HEK293 (cell line): ENCODE data around the gene KIRREL1.

Source experiments
- GFI1B ChIP-seq: fragments of 450-650 bp; formaldehyde crosslinking; IDR thresholded peaks from 2 replicates; pipeline ENCODE4 v1.5.1; 2016; ENCODE audit warnings: missing biosample characterization, missing genetic modification characterization
- KLF1 ChIP-seq: fragments of 450-650 bp; formaldehyde crosslinking; IDR thresholded peaks from 2 replicates; pipeline ENCODE4 v1.5.1; 2016; ENCODE audit warnings: missing biosample characterization, missing genetic modification characterization
- ZNF175 ChIP-seq: fragments of 450-650 bp; formaldehyde crosslinking; IDR thresholded peaks from 2 replicates; pipeline ENCODE4 v1.5.1; 2016; ENCODE audit warnings: missing biosample characterization, missing genetic modification characterization
- TF ChIP-seq, protein P1 (sequence below): sonication (generic); formaldehyde crosslinking; IDR thresholded peaks from 2 replicates; pipeline ENCODE4 v1.8.1; 2022; ENCODE audit warnings: mild to moderate bottlenecking, moderate library complexity, missing genetic modification reagents
- TF ChIP-seq, protein P2 (sequence below): fragments of 450-650 bp; formaldehyde crosslinking; IDR thresholded peaks from 2 replicates; pipeline ENCODE4 v1.5.1; 2016; ENCODE audit warnings: missing biosample characterization, missing genetic modification characterization
- TF ChIP-seq, protein P3 (sequence below): fragments of 450-650 bp; formaldehyde crosslinking; conservative IDR thresholded peaks from 2 replicates; pipeline ENCODE4 v1.5.1; 2016; ENCODE audit warnings: low read depth, missing biosample characterization, missing genetic modification characterization

DNA sequence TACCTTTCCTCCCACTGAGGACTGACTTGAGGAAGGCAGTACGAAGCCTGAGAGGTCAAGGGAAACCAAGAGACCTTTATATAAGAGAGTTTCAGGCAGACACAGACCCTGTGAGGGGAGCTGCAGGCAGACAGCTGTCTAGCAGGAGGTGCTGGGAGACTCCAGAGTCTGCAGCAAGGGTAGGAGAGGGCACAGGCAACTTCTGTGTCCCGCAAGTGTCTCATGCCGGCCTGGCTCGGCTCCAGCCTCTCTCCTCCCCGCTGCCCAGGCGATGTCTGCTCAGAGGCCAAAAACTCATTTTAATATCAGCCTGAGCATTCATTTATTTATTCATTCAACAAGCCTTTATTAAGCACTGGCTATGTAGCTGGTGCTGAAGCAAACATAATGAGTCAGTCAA is 83.0 kb downstream of the KIRREL1 start:
- TF ChIP-seq KLF1 (tag by site-specific recombination), result no peak
- no peak for TF ChIP-seq GFI1B (tag by site-specific recombination)
- TF ChIP-seq, protein P1, sequence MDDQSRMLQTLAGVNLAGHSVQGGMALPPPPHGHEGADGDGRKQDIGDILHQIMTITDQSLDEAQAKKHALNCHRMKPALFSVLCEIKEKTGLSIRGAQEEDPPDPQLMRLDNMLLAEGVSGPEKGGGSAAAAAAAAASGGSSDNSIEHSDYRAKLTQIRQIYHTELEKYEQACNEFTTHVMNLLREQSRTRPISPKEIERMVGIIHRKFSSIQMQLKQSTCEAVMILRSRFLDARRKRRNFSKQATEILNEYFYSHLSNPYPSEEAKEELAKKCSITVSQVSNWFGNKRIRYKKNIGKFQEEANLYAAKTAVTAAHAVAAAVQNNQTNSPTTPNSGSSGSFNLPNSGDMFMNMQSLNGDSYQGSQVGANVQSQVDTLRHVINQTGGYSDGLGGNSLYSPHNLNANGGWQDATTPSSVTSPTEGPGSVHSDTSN (CRISPR knock-in tag), result no peak
- no peak for TF ChIP-seq ZNF175 (tag by site-specific recombination)
- TF ChIP-seq, protein P2, sequence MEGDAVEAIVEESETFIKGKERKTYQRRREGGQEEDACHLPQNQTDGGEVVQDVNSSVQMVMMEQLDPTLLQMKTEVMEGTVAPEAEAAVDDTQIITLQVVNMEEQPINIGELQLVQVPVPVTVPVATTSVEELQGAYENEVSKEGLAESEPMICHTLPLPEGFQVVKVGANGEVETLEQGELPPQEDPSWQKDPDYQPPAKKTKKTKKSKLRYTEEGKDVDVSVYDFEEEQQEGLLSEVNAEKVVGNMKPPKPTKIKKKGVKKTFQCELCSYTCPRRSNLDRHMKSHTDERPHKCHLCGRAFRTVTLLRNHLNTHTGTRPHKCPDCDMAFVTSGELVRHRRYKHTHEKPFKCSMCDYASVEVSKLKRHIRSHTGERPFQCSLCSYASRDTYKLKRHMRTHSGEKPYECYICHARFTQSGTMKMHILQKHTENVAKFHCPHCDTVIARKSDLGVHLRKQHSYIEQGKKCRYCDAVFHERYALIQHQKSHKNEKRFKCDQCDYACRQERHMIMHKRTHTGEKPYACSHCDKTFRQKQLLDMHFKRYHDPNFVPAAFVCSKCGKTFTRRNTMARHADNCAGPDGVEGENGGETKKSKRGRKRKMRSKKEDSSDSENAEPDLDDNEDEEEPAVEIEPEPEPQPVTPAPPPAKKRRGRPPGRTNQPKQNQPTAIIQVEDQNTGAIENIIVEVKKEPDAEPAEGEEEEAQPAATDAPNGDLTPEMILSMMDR (tag by site-specific recombination), result no peak
- TF ChIP-seq, protein P3, sequence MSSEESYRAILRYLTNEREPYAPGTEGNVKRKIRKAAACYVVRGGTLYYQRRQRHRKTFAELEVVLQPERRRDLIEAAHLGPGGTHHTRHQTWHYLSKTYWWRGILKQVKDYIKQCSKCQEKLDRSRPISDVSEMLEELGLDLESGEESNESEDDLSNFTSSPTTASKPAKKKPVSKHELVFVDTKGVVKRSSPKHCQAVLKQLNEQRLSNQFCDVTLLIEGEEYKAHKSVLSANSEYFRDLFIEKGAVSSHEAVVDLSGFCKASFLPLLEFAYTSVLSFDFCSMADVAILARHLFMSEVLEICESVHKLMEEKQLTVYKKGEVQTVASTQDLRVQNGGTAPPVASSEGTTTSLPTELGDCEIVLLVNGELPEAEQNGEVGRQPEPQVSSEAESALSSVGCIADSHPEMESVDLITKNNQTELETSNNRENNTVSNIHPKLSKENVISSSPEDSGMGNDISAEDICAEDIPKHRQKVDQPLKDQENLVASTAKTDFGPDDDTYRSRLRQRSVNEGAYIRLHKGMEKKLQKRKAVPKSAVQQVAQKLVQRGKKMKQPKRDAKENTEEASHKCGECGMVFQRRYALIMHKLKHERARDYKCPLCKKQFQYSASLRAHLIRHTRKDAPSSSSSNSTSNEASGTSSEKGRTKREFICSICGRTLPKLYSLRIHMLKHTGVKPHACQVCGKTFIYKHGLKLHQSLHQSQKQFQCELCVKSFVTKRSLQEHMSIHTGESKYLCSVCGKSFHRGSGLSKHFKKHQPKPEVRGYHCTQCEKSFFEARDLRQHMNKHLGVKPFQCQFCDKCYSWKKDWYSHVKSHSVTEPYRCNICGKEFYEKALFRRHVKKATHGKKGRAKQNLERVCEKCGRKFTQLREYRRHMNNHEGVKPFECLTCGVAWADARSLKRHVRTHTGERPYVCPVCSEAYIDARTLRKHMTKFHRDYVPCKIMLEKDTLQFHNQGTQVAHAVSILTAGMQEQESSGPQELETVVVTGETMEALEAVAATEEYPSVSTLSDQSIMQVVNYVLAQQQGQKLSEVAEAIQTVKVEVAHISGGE (tag by site-specific recombination), result no peak
